Ascending aorta (tissue), 2 donors: ENCODE results near the gene C14orf93. TPM values are rescaled to one million over a fixed set of nuclear protein-coding genes. Genes with fewer than 3 reads are reported as not detected.
A peak's percentile ranks its signal among the peaks of the same experiment; 100 is the strongest.

Source experiments
- DNase-seq, 2 donors: peaks; one replicate each; pipeline ENCODE4 v3.0.0-alpha.2; 2019; ENCODE audit warnings: low spot score in 2 of 2
- H3K27ac ChIP-seq, 2 donors: fragments of 200-600 bp; sonication (generic); one replicate each; pipeline ENCODE4 v1.5.1; 2016 to 2017; ENCODE audit warnings: mild to moderate bottlenecking in 1 of 2
- H3K27me3 ChIP-seq: fragments of 200-600 bp; sonication (generic); one replicate; pipeline ENCODE4 v1.5.1; 2017
- H3K36me3 ChIP-seq, 2 donors: fragments of 200-600 bp; sonication (generic); one replicate each; pipeline ENCODE4 v1.5.1; 2016
- H3K4me1 ChIP-seq, 2 donors: fragments of 200-600 bp; sonication (generic); one replicate each; pipeline ENCODE4 v1.5.1; 2016 to 2017; ENCODE audit warnings: mild to moderate bottlenecking in 1 of 2
- H3K4me3 ChIP-seq, 2 donors: fragments of 200-600 bp; sonication (generic); one replicate each; pipeline ENCODE4 v1.5.1; 2016 to 2017; ENCODE audit warnings: mild to moderate bottlenecking in 1 of 2
- H3K9me3 ChIP-seq, 2 donors: fragments of 200-600 bp; sonication (generic); one replicate each; pipeline ENCODE4 v1.5.1; 2016
- CTCF ChIP-seq, 3 experiments: fragments of 200-600 bp in 2 of 3; fragments of 450-650 bp in 1 of 3; sonication (generic) in 2 of 3; IDR thresholded peaks; one replicate each; pipeline ENCODE4 v1.5.1; 2016 to 2019; ENCODE audit warnings: antibody characterized with exemption in 3 of 3, mild to moderate bottlenecking in 1 of 3, moderate library complexity in 1 of 3
- intact Hi-C: fragments of 100-400 bp; cut with DNase I; formaldehyde crosslinking; loops from one replicate; pipeline ENCODE4 v1.15.1; 2023
- total RNA-seq: library from RNA; depleted of rRNA; stranded (reverse); fragments of >200 nt; gene quantifications from one replicate; pipeline ENCODE4 v1.1.0, GENCODE V29; 2016

C14orf93 gene
- total RNA-seq, 1 donor from 2014 or later = 7.1 TPM

DNA sequence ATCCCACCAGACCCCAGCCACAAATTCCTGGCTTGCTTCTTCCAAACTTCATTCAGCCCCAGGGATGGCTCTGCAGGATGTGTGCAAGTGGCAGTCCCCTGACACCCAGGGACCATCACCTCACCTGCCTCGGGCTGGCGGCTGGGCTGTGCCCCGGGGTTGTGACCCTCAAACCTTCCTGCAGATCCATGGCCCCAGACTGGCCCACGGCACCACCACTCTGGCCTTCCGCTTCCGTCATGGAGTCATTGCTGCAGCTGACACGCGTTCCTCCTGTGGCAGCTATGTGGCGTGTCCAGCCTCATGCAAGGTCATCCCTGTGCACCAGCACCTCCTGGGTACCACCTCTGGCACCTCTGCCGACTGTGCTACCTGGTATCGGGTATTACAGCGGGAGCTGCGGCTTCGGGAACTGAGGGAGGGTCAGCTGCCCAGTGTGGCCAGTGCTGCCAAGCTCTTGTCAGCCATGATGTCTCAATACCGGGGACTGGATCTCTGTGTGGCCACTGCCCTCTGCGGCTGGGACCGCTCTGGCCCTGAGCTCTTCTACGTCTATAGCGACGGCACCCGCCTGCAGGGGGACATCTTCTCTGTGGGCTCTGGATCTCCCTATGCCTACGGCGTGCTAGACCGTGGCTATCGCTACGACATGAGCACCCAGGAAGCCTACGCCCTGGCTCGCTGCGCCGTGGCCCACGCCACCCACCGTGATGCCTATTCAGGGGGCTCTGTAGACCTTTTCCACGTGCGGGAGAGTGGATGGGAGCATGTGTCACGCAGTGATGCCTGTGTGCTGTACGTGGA is 32.4 kb upstream of the C14orf93 start, which contains the start of gene PSMB11:
PSMB11 (plus strand) TSS at position 51 of the 804 bp plus-strand sequence; CDS start at position 65, 14 bp downstream.
- intact Hi-C loops = no loop called here
- Histone ChIP-seq H3K4me1 (no peaks in the 10 kb centered on the region), H3K36me3 (no peaks in the 10 kb centered on the region), H3K27ac (no peak within 1 kb of the TSS), H3K4me3 (no peak within 1 kb of the TSS), H3K9me3 (no peaks in the 10 kb centered on the region), H3K27me3 (no peaks in the 10 kb centered on the region)
- no peak for TF ChIP-seq CTCF (IDR thresholded peaks at IDR 0.05)
- no peak for DNase-seq

GRCh38 chr14:23041729-23042128 is 31.8 kb upstream of the C14orf93 start:
- no peaks in the 10 kb centered on the region for H3K27me3 ChIP-seq
- H3K9me3 ChIP-seq = no peaks in the 10 kb centered on the region
- H3K4me3 ChIP-seq = no peak overlapping the region
- H3K27ac ChIP-seq = no peak overlapping the region
- no peak for DNase-seq
- intact Hi-C loops = no loop called here
- no peaks in the 10 kb centered on the region for H3K4me1 ChIP-seq
- TF ChIP-seq CTCF (IDR thresholded peaks at IDR 0.05) = no peak
- H3K36me3 ChIP-seq = no peaks in the 10 kb centered on the region

- intact Hi-C loops = no loop called here
- H3K9me3 ChIP-seq = no peaks in the 10 kb centered on the region
- no peak for DNase-seq
- no peak overlapping the region for H3K27ac ChIP-seq
- H3K4me3 ChIP-seq = no peak overlapping the region
- H3K36me3 ChIP-seq = no peaks in the 10 kb centered on the region
- H3K27me3 ChIP-seq = no peaks in the 10 kb centered on the region
- no peaks in the 10 kb centered on the region for H3K4me1 ChIP-seq
- no peak for TF ChIP-seq CTCF (IDR thresholded peaks at IDR 0.05)
Observed at GRCh38 chr14:23040100-23040499, 30.2 kb upstream of the C14orf93 start.

DNA sequence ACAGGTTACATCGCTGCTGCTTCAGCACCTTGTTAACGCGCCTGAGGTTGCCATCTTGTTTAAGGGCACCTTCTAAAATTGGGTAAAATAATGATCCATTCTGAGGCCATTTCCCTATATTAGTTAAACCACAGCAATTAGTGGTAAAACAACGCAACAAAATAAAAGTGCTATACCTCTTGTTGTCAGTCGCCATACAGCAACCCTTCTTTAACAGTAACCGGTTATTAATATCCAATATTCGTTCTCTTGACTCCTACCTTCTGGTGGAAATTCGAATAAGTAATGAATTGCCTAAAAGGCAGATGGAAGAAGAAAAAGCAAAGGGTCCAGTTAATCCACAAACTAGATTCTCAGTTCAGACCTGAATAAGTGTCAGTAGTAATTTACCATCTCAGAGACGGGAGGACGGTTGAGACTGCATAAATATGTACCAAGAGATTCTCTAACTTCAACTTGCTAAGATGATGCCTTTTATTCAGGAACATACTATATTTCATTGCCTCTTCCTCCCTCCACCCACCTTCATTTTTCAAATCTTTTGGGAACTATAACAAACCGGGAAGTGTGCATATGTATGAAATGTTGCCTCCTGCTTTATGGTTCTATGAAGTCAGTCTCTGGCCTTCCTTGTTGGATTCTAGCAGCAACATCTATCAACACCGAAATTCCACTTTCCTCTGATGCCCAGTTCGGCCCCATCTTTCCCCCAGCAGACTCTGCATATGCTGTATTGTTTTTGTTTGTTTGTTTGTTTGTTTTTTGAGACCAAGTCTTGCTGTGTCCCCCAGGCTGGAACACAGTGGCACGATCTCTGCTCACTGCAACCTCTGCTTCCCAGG is 25.6 kb upstream of the C14orf93 start:
- Histone ChIP-seq H3K36me3 (peaks cover 24 to 29% of the 10 kb centered on the region in 2 donors), H3K9me3 (no peaks in the 10 kb centered on the region), H3K27ac (peak overlapping the region; percentile 91 to 93), H3K4me3 (peak overlapping the region; percentile 72 to 80), H3K27me3 (no peaks in the 10 kb centered on the region), H3K4me1 (peaks cover 7 to 8% of the 10 kb centered on the region in 2 donors)
- no peak for TF ChIP-seq CTCF (IDR thresholded peaks at IDR 0.05)
- DNase-seq = no peak
- intact Hi-C loops = loop anchor here (1.0 to 2.0 kb wide), 4 partner anchors 23 to 60 kb away; partner anchors contain the start of genes ACIN1 and C14orf119

GRCh38 chr14:23034498-23035302 is 24.8 kb upstream of the C14orf93 start, which contains the start of gene PSMB5:
TSS of gene PSMB5 (minus strand) at chr14:23034900. CDS start at chr14:23034881, 19 bp downstream.
- no peak for TF ChIP-seq CTCF (IDR thresholded peaks at IDR 0.05)
- peak; percentile 61 to 95 for DNase-seq
- intact Hi-C loops = loop anchor here (1.0 to 2.0 kb wide), 4 partner anchors 24 to 61 kb away; partner anchors contain the start of genes ACIN1 and C14orf119

More at GRCh38 chr14:23034498-23035302, 24.8 kb upstream of the C14orf93 start, which contains the start of gene PSMB5:
- H3K27me3 ChIP-seq = no peaks in the 10 kb centered on the region
- H3K36me3 ChIP-seq = peaks cover 30 to 32% of the 10 kb centered on the region in 2 donors
- H3K4me1 ChIP-seq = peaks cover 7 to 8% of the 10 kb centered on the region in 2 donors
- H3K27ac ChIP-seq = peak within 1 kb of the TSS; percentile 91 to 93
- H3K4me3 ChIP-seq = peak within 1 kb of the TSS; percentile 72 to 80
- H3K9me3 ChIP-seq = no peaks in the 10 kb centered on the region
